OCI-LY3 (cell line): Measurements from ENCODE around the gene CYP2C18.

ENCODE experiments used
- CTCF ChIP-seq: fragments of 200-600, 300-600 bp; sonication (generic); IDR thresholded peaks from 2 replicates; pipeline ENCODE4 v1.5.1; 2014; ENCODE audit warnings: antibody characterized with exemption, low read length, low read depth
- EZH2phosphoT487 ChIP-seq: fragments of 200-600 bp; shearing (Covaris generic); IDR thresholded peaks from 2 replicates; pipeline ENCODE4 v1.6.1; 2018; ENCODE audit warnings: antibody characterized with exemption, mixed run types, low read depth

GRCh38 chr10:94683214-94684054 lies at the start of gene CYP2C18:
- TF ChIP-seq CTCF (no peak), EZH2phosphoT487 (no peak)
